CD4-positive, alpha-beta memory T cell (primary cell): ENCODE data around the gene ZNF277. TPM values are rescaled to one million over a fixed set of nuclear protein-coding genes. Genes with fewer than 3 reads are reported as not detected.

Experiments
- CTCF ChIA-PET: fragments of 350-600 bp; sonication (Branson Sonifier 250); formaldehyde crosslinking; loops from one replicate; lab custom pipeline; 2021; ENCODE audit warnings: inconsistent platforms; ENCODE audit not compliant: partially characterized antibody; lab: Charles Lee
- POLR2A ChIA-PET: fragments of 350-600 bp; sonication (Branson Sonifier 250); formaldehyde crosslinking; loops from one replicate; lab custom pipeline; 2021; ENCODE audit not compliant: partially characterized antibody; lab: Charles Lee
- DNase-seq, 5 donors: peaks; one replicate each; pipeline versions ENCODE4 v3.0.0 to v3.0.0-alpha.2; 2020 to 2022; ENCODE audit warnings: mixed read lengths in 1 of 5
- H3K27ac ChIP-seq: one replicate; pipeline ENCODE4 v1.7.0; 2013; ENCODE audit warnings: low read depth, low read length
- H3K27me3 ChIP-seq: 2 replicates; pipeline ENCODE4 v1.7.0; 2013; ENCODE audit warnings: mild to moderate bottlenecking, low read length, moderate library complexity; ENCODE audit not compliant: insufficient read depth
- H3K36me3 ChIP-seq: 2 replicates; pipeline ENCODE4 v1.7.0; 2013; ENCODE audit warnings: mild to moderate bottlenecking, low read length, moderate library complexity; ENCODE audit not compliant: insufficient read depth
- H3K4me1 ChIP-seq: 2 replicates; pipeline ENCODE4 v1.7.0; 2013; ENCODE audit warnings: mild to moderate bottlenecking, low read length, moderate library complexity; ENCODE audit not compliant: insufficient read depth
- H3K4me3 ChIP-seq, 2 donors: one replicate each; pipeline ENCODE4 v1.7.0; 2013; ENCODE audit warnings: low read length in 2 of 2, mild to moderate bottlenecking in 1 of 2
- H3K9me3 ChIP-seq, 2 donors: one replicate each; pipeline ENCODE4 v1.7.0; 2013; ENCODE audit warnings: low read length in 2 of 2, control low read depth in 1 of 2; ENCODE audit not compliant: control insufficient read depth in 1 of 2
- H3K27ac Mint-ChIP-seq, 7 donors: one replicate each; pipeline ENCODE4 v1.8.0; 2020 to 2021; ENCODE audit warnings: mixed read lengths in 7 of 7, mild to moderate bottlenecking in 6 of 7, inconsistent platforms in 3 of 7, moderate library complexity in 3 of 7
- H3K27me3 Mint-ChIP-seq, 2 donors: one replicate each; pipeline ENCODE4 v1.8.0; 2020 to 2021; ENCODE audit warnings: mixed read lengths in 2 of 2
- H3K36me3 Mint-ChIP-seq, 2 donors: one replicate each; pipeline ENCODE4 v1.8.0; 2020 to 2021; ENCODE audit warnings: mixed read lengths in 2 of 2, inconsistent platforms in 1 of 2, mild to moderate bottlenecking in 1 of 2
- H3K4me1 Mint-ChIP-seq, 4 donors: one replicate each; pipeline ENCODE4 v1.8.0; 2020 to 2021; ENCODE audit warnings: mixed read lengths in 4 of 4, mild to moderate bottlenecking in 1 of 4
- H3K4me3 Mint-ChIP-seq, 8 donors: one replicate each; pipeline ENCODE4 v1.8.0; 2020 to 2021; ENCODE audit warnings: mixed read lengths in 8 of 8, mild to moderate bottlenecking in 7 of 8, moderate library complexity in 6 of 8, inconsistent platforms in 3 of 8
- H3K9me3 Mint-ChIP-seq, 8 donors: one replicate each; pipeline ENCODE4 v1.8.0; 2020 to 2021; ENCODE audit warnings: mixed read lengths in 8 of 8, mild to moderate bottlenecking in 5 of 8, inconsistent platforms in 3 of 8, moderate library complexity in 1 of 8
- intact Hi-C: fragments of 100-400 bp; cut with micrococcal nuclease; formaldehyde crosslinking; loops from one replicate; pipeline ENCODE4 v1.15.1; 2023
- polyA plus RNA-seq, 2 donors: library from polyadenylated mRNA; unstranded; fragments of 300-500 nt; fragmentation: Illumina TruSeq; gene quantifications; one replicate each; pipeline ENCODE4 v1.2.3, GENCODE V29; 2021
- total RNA-seq, 2 experiments: library from RNA; stranded (reverse); gene quantifications; one replicate each; pipeline ENCODE4 v1.2.3, GENCODE V29; 2021

ZNF277 gene
- total and polyA plus RNA-seq, 4 experiments from 2014 or later = 19.7 to 31.4 (median 25.9) TPM

GRCh38 chr7:112162142-112162766 is 44.2 kb upstream of the ZNF277 start:
- H3K4me3 ChIP-seq = no peak overlapping the region
- POLR2A ChIA-PET = no interaction called here
- no peak overlapping the region for H3K4me3 Mint-ChIP-seq
- H3K36me3 ChIP-seq = no peaks in the 10 kb centered on the region
- no peaks in the 10 kb centered on the region for H3K4me1 ChIP-seq
- CTCF ChIA-PET = no interaction called here
- no peak overlapping the region for H3K27ac Mint-ChIP-seq
- H3K9me3 ChIP-seq = no peaks in the 10 kb centered on the region
- no peak for DNase-seq
- no peaks in the 10 kb centered on the region for H3K36me3 Mint-ChIP-seq
- H3K27me3 ChIP-seq = no peaks in the 10 kb centered on the region
- peaks cover 2 to 10% of the 10 kb centered on the region in 2 donors for H3K27me3 Mint-ChIP-seq
- H3K9me3 Mint-ChIP-seq = no peaks in the 10 kb centered on the region
- no peaks in the 10 kb centered on the region for H3K4me1 Mint-ChIP-seq
- intact Hi-C loops = no loop called here
- no peak overlapping the region for H3K27ac ChIP-seq

GRCh38 chr7:112162784-112163506 is 43.5 kb upstream of the ZNF277 start:
- Mint-ChIP-seq H3K27ac (no peak overlapping the region), H3K27me3 (peaks cover 2 to 10% of the 10 kb centered on the region in 2 donors), H3K4me1 (no peaks in the 10 kb centered on the region), H3K36me3 (no peaks in the 10 kb centered on the region), H3K9me3 (no peaks in the 10 kb centered on the region), H3K4me3 (no peak overlapping the region)
- Histone ChIP-seq H3K36me3 (no peaks in the 10 kb centered on the region), H3K4me3 (no peak overlapping the region), H3K27me3 (no peaks in the 10 kb centered on the region), H3K9me3 (no peaks in the 10 kb centered on the region), H3K27ac (no peak overlapping the region), H3K4me1 (no peaks in the 10 kb centered on the region)
- intact Hi-C loops = no loop called here
- CTCF ChIA-PET = no interaction called here
- no peak for DNase-seq
- POLR2A ChIA-PET = no interaction called here

- no peak for DNase-seq
- Histone ChIP-seq H3K4me1 (no peaks in the 10 kb centered on the region), H3K9me3 (no peaks in the 10 kb centered on the region), H3K27ac (no peak overlapping the region), H3K36me3 (no peaks in the 10 kb centered on the region), H3K4me3 (no peak overlapping the region), H3K27me3 (peaks cover 4% of the 10 kb centered on the region)
- intact Hi-C loops = no loop called here
- no peaks in the 10 kb centered on the region for H3K36me3 Mint-ChIP-seq
- H3K27me3 Mint-ChIP-seq = peaks cover 13 to 20% of the 10 kb centered on the region in 2 donors
- H3K4me1 Mint-ChIP-seq = no peaks in the 10 kb centered on the region
- ChIA-PET CTCF (no interaction called here), POLR2A (no interaction called here)
- no peak overlapping the region for H3K27ac Mint-ChIP-seq
- no peak overlapping the region for H3K4me3 Mint-ChIP-seq
- H3K9me3 Mint-ChIP-seq = peaks cover 0 to 2% (median 0%) of the 10 kb centered on the region in 8 donors
These were observed 39.3 kb upstream of the ZNF277 start for GRCh38 chr7:112167147-112167546.

GRCh38 chr7:112168915-112169314 is 37.6 kb upstream of the ZNF277 start:
- peaks cover 16 to 28% of the 10 kb centered on the region in 2 donors for H3K27me3 Mint-ChIP-seq
- Histone ChIP-seq H3K4me3 (no peak overlapping the region), H3K4me1 (no peaks in the 10 kb centered on the region), H3K36me3 (no peaks in the 10 kb centered on the region), H3K27ac (no peak overlapping the region), H3K9me3 (no peaks in the 10 kb centered on the region), H3K27me3 (peaks cover 4% of the 10 kb centered on the region)
- intact Hi-C loops = no loop called here
- ChIA-PET POLR2A (no interaction called here), CTCF (no interaction called here)
- H3K4me3 Mint-ChIP-seq = no peak overlapping the region
- no peaks in the 10 kb centered on the region for H3K4me1 Mint-ChIP-seq
- DNase-seq = no peak
- H3K9me3 Mint-ChIP-seq = peaks cover 0 to 2% (median 0%) of the 10 kb centered on the region in 8 donors
- no peak overlapping the region for H3K27ac Mint-ChIP-seq
- H3K36me3 Mint-ChIP-seq = no peaks in the 10 kb centered on the region

GRCh38 chr7:112171673-112172072 is 34.8 kb upstream of the ZNF277 start:
- H3K4me3 ChIP-seq = no peak overlapping the region
- H3K9me3 Mint-ChIP-seq = peaks cover 0 to 2% (median 0%) of the 10 kb centered on the region in 8 donors
- no peaks in the 10 kb centered on the region for H3K9me3 ChIP-seq
- H3K36me3 ChIP-seq = no peaks in the 10 kb centered on the region
- no peak for DNase-seq
- H3K27ac Mint-ChIP-seq = no peak overlapping the region
- CTCF ChIA-PET = no interaction called here
- H3K4me1 ChIP-seq = no peaks in the 10 kb centered on the region
- H3K4me3 Mint-ChIP-seq = no peak overlapping the region
- no peaks in the 10 kb centered on the region for H3K36me3 Mint-ChIP-seq
- H3K27ac ChIP-seq = no peak overlapping the region
- POLR2A ChIA-PET = no interaction called here
- H3K4me1 Mint-ChIP-seq = no peaks in the 10 kb centered on the region
- peaks cover 4% of the 10 kb centered on the region for H3K27me3 ChIP-seq
- intact Hi-C loops = no loop called here
- peaks cover 22 to 30% of the 10 kb centered on the region in 2 donors for H3K27me3 Mint-ChIP-seq

- CTCF ChIA-PET = no interaction called here
- Mint-ChIP-seq H3K36me3 (no peaks in the 10 kb centered on the region), H3K4me1 (no peaks in the 10 kb centered on the region), H3K27me3 (peaks cover 22 to 38% of the 10 kb centered on the region in 2 donors), H3K4me3 (no peak overlapping the region), H3K9me3 (peaks cover 0 to 2% (median 0%) of the 10 kb centered on the region in 8 donors), H3K27ac (no peak overlapping the region)
- Histone ChIP-seq H3K36me3 (no peaks in the 10 kb centered on the region), H3K4me1 (no peaks in the 10 kb centered on the region), H3K4me3 (no peak overlapping the region), H3K27ac (no peak overlapping the region), H3K27me3 (peaks cover 4% of the 10 kb centered on the region), H3K9me3 (no peaks in the 10 kb centered on the region)
- intact Hi-C loops = no loop called here
- DNase-seq = no peak
- POLR2A ChIA-PET = no interaction called here
These were observed 33.5 kb upstream of the ZNF277 start for GRCh38 chr7:112172870-112173567.

- Mint-ChIP-seq H3K4me1 (no peaks in the 10 kb centered on the region), H3K9me3 (peaks cover 0 to 2% (median 0%) of the 10 kb centered on the region in 8 donors), H3K36me3 (no peaks in the 10 kb centered on the region), H3K27ac (no peak overlapping the region), H3K4me3 (no peak overlapping the region), H3K27me3 (peaks cover 22 to 38% of the 10 kb centered on the region in 2 donors)
- Histone ChIP-seq H3K36me3 (no peaks in the 10 kb centered on the region), H3K4me3 (no peak overlapping the region), H3K9me3 (no peaks in the 10 kb centered on the region), H3K27me3 (peaks cover 4% of the 10 kb centered on the region), H3K4me1 (no peaks in the 10 kb centered on the region), H3K27ac (no peak overlapping the region)
- intact Hi-C loops = no loop called here
- POLR2A ChIA-PET = no interaction called here
- DNase-seq = no peak
- CTCF ChIA-PET = no interaction called here
These were observed 33.0 kb upstream of the ZNF277 start for GRCh38 chr7:112173568-112173905.
